Activated CD4-positive, alpha-beta T cell treated with anti-CD3 and anti-CD28 coated beads, Interleukin-2, Interleukin-6, amounts not matched to agents 100 ng/mL and 50 ng/mL, durations not matched to agents 16 hours and 8 hours (primary cell): ENCODE results near the gene SPG7.
A peak's percentile ranks its signal among the peaks of the same experiment; 100 is the strongest.

Experiments used
- DNase-seq: peaks from one replicate; pipeline ENCODE4 v3.0.0-alpha.2; 2020

The SPG7 gene

DNA sequence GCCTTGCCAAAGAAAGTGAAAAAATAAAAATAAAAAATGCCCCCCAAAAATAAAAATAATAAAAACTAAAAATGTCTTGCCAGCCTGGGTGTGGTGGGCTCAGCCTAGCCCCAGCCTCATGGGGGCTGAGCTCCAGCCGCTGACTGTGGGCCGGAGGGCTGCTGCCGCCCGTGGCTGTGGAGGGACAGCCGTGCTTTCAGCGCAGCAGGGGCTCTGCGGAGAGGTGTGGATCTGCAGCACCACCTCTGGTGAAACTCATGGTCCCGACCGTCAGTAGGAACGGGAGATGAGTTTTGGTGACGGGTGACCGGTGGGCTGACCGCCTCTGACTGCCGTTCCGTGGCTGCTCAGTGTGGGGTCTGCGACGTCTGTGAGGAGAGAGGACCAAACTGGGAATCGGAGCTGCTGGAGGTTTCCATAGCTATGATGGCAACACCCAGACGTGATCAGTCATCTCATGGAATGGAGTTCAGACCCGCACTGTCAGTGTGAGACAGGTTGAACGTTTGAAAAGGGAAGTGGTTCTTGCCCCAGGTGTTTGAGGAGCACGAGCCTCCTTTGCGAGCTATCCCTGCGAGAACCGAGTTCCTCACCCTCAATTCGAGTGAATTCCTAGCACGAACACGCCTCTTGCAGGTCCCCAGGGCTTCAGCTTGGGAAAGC lies 40.3 kb downstream of the SPG7 start:
- no peak for DNase-seq

DNA sequence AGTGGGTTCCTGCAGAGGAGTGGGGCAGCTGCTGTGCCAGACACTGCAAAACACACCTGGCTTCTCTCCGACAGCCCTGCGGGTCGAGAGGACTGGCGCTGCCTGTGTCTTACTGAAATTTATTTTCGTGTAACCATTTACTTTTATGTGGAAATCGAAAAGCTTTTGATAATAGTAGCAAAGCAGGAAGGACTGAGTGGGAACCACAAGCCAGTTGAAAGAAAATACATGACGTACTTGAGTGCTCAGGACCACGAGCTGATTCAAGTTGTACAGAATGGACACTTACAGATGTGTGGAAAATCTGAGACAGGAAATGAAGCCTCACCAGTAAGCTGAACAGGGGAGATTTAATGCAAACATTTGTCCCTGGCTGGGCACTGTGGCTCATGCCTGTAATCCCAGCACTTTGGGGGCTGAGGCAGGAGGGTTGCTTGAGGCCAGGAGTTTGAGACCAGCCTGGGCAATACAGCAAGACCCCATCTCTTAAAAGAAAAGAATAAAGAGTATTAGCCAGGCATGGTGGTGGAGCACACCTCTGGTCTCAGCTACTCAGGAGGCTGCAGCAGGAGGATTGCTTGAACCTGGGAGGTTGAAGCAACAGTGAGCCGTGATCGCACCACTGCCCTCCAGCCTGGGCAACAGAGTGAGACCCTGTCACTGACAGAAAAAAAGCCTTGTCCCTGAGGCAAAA lies 41.0 kb downstream of the SPG7 start:
- no peak for DNase-seq

GRCh38 chr16:89550421-89551007 lies 42.3 kb downstream of the SPG7 start:
- DNase-seq = no peak

GRCh38 chr16:89552329-89552728 lies 44.1 kb downstream of the SPG7 start:
- no peak for DNase-seq

DNA sequence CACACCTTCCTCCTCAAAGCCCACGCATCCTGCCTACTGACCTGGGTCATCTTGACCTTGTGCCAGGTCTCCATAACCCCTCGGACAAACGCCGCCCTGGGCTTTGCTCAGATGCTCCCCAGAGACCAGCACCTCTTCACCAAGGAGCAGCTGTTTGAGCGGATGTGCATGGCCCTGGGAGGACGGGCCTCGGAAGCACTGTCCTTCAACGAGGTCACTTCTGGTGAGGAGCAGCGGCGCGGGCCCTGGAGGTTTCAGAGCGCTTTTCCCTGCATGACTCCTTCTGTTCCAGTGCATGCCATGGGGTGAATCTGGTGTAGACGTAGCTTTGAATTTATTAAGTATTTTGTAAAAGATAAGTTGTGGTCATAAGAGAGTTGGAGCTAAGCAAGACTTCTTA lies 44.7 kb downstream of the SPG7 start:
- no peak for DNase-seq

- DNase-seq = no peak
Observed at GRCh38 chr16:89553733-89554132, 45.5 kb downstream of the SPG7 start.

GRCh38 chr16:89554343-89554742 lies 46.1 kb downstream of the SPG7 start:
- no peak for DNase-seq

DNA sequence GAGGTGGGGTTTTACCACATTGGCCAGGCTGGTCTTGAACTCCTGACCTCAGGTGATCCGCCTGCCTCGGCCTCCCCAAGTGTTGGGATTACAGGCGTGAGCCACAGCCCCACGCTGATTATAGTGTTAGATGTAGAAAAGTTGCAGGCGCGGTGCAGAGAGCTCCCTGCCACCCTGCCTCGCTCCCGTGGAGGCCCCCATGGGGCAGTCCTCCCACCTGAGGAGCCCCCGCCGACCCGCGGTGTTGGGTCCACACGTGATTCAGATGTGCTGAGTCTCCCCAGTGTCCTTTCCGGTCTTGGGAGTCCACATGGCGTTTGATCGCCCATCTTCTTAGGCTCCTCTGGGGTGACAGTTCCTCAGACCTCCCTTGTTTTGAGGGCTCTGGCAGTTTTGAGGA lies 47.1 kb downstream of the SPG7 start:
- DNase-seq = no peak

- DNase-seq = no peak
Observed at GRCh38 chr16:89555780-89556179, 47.6 kb downstream of the SPG7 start.

DNA sequence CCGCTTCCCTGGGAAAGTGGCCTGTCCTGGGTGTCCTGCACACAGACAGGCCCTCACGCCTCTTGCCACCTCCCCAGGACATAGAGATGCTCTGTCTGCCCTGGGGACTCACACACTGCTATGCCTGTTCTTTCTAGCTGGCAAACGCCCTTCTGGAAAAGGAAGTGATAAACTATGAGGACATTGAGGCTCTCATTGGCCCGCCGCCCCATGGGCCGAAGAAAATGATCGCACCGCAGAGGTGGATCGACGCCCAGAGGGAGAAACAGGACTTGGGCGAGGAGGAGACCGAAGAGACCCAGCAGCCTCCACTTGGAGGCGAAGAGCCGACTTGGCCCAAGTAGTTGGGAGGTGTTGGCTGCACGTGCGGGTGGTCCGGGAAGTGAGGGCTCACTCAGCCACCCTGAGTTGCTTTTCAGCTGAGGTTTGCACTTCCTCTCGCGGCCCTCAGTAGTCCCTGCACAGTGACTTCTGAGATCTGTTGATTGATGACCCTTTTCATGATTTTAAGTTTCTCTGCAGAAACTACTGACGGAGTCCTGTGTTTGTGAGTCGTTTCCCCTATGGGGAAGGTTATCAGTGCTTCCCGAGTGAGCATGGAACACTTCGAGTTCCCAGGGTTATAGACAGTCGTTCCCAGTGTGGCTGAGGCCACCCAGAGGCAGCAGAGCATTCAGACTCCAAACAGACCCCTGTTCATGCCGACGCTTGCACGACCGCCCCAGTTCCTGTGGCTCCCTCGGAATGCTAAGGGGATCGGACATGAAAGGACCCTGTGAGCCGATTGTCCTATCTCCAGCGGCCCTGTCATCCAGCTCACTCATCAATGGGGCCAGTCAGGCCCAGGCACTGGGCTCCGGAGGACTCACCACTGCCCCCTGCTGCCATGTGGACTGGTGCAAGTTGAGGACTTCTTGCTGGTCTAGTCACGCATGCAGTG lies 48.8 kb downstream of the SPG7 start:
- DNase-seq = peak; percentile 87

DNA sequence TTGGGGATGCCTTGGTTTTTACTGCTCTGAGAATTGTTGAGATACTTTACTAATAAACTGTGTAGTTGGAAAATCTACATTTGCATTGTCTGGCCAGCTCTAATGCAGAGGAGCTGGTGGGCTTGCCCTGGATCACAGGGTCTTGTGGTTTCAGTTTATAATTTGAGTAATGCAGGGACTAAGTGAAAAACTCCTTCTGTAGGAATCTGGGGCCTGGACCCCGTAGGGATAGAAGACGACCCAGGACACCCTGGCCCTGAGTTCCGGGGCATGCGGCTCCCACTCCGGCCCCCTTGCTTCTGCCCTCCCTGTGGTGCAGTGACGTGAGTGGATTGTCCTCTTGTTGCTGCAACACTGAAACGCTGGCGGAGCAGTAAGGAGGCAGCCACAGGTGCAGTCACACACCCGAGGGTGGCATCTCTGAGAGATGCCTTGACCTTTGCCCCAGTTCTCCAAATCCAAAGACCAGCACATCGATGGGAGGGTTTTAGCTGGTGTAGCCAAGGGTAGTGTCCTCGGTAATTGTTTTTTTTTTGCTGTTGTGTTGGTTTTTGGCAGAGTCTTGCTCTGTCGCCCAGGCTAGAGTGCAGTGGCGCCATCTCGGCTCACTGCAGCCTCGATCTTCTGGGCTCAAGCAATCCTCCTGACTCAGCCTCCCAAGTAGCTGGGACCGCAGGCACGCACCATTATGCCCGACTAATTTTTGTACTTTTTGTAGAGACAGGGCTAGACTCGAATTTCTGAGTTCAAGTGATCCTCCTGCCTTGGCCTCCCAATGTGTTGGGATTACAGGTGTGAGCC lies 49.7 kb downstream of the SPG7 start:
- no peak for DNase-seq

DNA sequence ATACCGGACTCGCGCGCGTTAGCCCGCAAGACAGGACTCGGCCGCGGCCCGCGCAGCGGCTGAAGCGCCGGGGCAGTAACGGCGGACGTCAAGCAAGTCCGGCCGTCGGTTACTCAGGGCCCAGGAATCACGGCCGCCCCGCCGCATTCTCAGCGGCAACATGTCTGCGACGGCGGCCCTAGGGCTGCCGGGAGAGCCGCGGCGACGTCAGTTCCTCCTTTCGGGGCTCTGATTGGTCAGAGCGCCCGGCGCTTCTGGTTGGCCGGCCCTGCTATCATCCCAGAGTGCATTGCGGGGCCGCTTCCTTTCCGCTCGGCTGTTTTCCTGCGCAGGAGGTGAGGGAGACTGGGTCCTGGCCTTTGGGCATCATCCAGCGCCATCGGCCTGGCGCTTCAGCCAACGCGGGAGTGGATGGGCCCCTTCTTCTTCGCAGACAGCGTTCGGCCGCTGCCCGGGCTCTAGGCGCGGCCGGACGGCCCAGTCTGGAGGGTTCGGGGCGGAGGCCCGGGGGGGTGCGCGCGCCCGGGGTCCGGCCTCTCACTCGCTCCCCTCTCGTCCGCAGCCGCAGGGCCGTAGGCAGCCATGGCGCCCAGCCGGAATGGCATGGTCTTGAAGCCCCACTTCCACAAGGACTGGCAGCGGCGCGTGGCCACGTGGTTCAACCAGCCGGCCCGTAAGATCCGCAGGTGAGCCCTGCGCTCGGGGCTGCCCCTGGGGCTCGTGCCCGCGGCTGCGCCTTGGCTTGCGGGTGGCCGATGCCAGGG lies 52.4 kb downstream of the SPG7 start, which contains the start of gene RPL13:
Gene RPL13 (plus strand): TSS at position 305 of the 764 bp plus-strand sequence. CDS start 278 bp downstream, at position 583.
- DNase-seq = peak; percentile 96

- DNase-seq = peak; percentile 23
Observed at GRCh38 chr16:89561142-89561883, 53.1 kb downstream of the SPG7 start.

DNA sequence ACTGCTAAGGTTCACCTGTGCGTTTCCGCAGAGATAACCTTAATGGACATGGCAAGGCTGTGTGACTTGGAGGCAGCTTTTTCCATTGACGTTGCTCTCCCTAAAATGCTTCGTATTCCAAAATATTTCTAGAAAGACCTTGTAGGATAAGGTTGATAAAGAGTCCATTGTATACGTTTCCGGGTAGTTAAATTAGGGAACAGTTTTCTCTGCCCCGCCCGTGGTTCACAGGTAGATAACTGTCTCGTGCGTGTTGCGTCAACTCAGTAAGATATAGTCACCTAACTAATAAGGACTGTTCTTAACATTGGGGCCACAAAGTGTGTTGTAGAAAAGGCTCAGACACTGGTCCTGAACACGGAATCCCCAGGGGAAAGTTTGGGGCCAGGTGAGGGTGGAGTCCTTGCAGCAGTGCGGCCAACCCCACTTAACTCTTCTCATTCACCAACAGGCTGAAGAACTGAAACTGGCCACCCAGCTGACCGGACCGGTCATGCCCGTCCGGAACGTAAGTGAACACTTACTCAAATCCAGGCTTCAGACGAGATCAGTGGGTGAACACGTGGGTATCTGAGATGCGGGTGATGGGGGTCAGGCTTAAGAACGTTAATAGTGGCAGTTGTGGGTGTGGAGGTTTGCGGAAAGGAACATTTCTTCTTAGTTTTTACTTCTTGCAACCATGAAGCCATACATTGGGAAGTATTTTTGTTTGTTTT lies 53.8 kb downstream of the SPG7 start:
- peak; percentile 36 for DNase-seq

GRCh38 chr16:89562939-89563338 lies 54.7 kb downstream of the SPG7 start:
- DNase-seq = no peak

GRCh38 chr16:89563639-89564392 lies 55.6 kb downstream of the SPG7 start:
- DNase-seq = peak; percentile 32

GRCh38 chr16:89564476-89565255 lies 56.5 kb downstream of the SPG7 start:
- no peak for DNase-seq

GRCh38 chr16:89565256-89565505 lies 57.0 kb downstream of the SPG7 start:
- no peak for DNase-seq
